Aorta (tissue), 5 donors: ENCODE results near the gene HCFC1. TPM values are rescaled to one million over a fixed set of nuclear protein-coding genes. Genes with fewer than 3 reads are reported as not detected.

Experiments used
- ATAC-seq: fragments of 200-7000 bp; cut with Tn5 transposase; one replicate; pipeline ENCODE4 v1.9.1; 2022; ENCODE audit warnings: moderate library complexity; ENCODE audit not compliant: low FRiP score
- DNase-seq, 2 donors: peaks; one replicate each; pipeline ENCODE4 v3.0.0-alpha.2; 2020
- H3K27ac ChIP-seq, 2 donors: one replicate each; pipeline ENCODE4 v1.5.1; 2013; ENCODE audit warnings: low read length in 2 of 2, mild to moderate bottlenecking in 2 of 2, moderate library complexity in 2 of 2, control low read depth in 1 of 2, inconsistent platforms in 1 of 2, low read depth in 1 of 2
- H3K27me3 ChIP-seq, 2 donors: one replicate each; pipeline ENCODE4 v1.6.1; 2013; ENCODE audit warnings: control low read depth in 1 of 2, low read length in 1 of 2, mild to moderate bottlenecking in 1 of 2, moderate library complexity in 1 of 2; ENCODE audit not compliant: insufficient read depth in 2 of 2, control insufficient read depth in 1 of 2
- H3K36me3 ChIP-seq, 2 donors: one replicate each; pipeline ENCODE4 v1.6.1; 2013; ENCODE audit warnings: control low read depth in 1 of 2, low read length in 1 of 2, mild to moderate bottlenecking in 1 of 2; ENCODE audit not compliant: insufficient read depth in 2 of 2, control insufficient read depth in 1 of 2
- H3K4me1 ChIP-seq, 2 donors: one replicate each; pipeline ENCODE4 v1.6.1; 2013; ENCODE audit warnings: low read length in 2 of 2, control low read depth in 1 of 2, mild to moderate bottlenecking in 1 of 2, moderate library complexity in 1 of 2; ENCODE audit not compliant: insufficient read depth in 2 of 2, control insufficient read depth in 1 of 2
- H3K4me3 ChIP-seq, 2 donors: one replicate each; pipeline ENCODE4 v1.5.1; 2013; ENCODE audit warnings: low read length in 2 of 2, control low read depth in 1 of 2, mild to moderate bottlenecking in 1 of 2
- H3K9me3 ChIP-seq: one replicate; pipeline ENCODE4 v1.6.1; 2013; ENCODE audit warnings: mild to moderate bottlenecking, low read length; ENCODE audit not compliant: control insufficient read depth
- WGBS, 2 donors: extraction: QIAGEN DNeasy Blood & Tissue Kit; methylation state at CpG; one replicate each; pipeline ENCODE4 v1.1.7; 2013; 5-methylcytosine and 5-hydroxymethylcytosine counted together
- intact Hi-C, 2 donors: fragments of 100-400 bp; cut with DNase I; formaldehyde crosslinking; loops; one replicate each; pipeline versions ENCODE4 v1.14.2 to v1.15.0; 2022
- polyA plus RNA-seq, 2 donors: library from polyadenylated mRNA; stranded (reverse); fragments of 200-250 nt; gene quantifications; one replicate each; pipeline ENCODE4 v1.2.3, GENCODE V29; 2013
- total RNA-seq, 2 donors: library from RNA; stranded (reverse); fragmentation: NEBNext Ultra II Directional; extraction: Animal tissue kit (Norgen Biotek cat#: 25700); gene quantifications; one replicate each; pipeline ENCODE4 v1.2.1, GENCODE V29; 2021
- donor health status: healthy with polysubstance abuse.
- donor health status: Bipolar disorder and iron deficiency.
- donor health status: DM: no; HTN: no; CAD: no.
- donor health status: DM: no; HTN: no; CAD: no.
- donor health status: DM: yes; HTN: yes; CAD: no.

The HCFC1 gene
- total and polyA plus RNA-seq, 4 donors, result 6.5 to 41.8 (median 30.9) TPM

DNA sequence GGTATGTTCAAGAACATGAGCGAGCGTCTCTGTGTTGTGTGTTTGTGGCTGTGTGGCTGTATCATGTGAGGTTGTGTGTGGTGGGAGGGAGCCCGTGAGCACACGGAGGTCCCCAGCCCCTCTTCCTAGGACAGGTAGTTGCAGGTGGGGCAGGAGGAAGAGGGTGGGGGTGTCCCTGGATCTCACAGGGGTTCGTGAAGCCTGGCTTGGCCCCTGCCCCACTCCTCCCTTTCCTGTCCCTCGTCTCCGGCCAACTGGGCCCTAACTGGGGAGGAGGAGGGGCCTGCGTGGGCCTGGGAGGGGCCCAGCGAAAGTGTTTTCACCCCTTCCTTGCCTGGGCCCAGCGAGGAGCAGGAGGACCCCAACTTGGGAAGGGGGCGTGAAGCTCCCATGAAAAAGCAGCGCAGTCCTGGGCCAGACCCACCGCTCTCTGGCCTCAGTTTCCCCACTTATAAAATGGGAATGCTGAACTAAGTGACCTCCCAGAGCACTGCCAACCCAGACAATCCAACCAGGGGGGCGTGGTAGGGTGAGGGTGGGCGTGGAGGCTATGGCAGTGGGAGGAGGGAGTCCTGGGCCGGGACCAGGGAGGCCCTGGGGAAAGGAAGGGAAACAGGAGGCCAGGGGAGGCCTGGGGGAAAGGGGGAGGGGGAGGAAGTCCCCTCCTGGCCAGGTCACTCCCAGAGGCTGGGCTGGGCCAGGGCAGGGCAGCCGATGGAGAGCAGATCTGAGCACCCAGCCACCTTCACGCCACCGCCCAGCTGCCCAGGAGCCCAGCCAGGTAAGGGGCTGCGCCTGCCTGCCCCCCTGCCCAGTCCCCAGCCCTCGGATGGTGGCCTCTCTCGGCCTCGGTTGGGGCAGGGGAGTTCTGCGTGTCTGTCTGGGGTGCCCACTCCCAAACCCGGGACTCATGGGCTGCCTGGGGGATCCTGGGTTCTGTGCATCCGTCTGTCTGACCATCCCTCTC, 67.3 kb downstream of the HCFC1 start, which contains the start of gene AVPR2:
TSS of gene AVPR2 (plus strand) at position 683 of the 967 bp plus-strand sequence. CDS start 473 bp downstream, outside the sequence.
- WGBS, 2 donors, result 53 to 68% methylated on average over 25 to 26 of the region's 26 CpGs

DNA sequence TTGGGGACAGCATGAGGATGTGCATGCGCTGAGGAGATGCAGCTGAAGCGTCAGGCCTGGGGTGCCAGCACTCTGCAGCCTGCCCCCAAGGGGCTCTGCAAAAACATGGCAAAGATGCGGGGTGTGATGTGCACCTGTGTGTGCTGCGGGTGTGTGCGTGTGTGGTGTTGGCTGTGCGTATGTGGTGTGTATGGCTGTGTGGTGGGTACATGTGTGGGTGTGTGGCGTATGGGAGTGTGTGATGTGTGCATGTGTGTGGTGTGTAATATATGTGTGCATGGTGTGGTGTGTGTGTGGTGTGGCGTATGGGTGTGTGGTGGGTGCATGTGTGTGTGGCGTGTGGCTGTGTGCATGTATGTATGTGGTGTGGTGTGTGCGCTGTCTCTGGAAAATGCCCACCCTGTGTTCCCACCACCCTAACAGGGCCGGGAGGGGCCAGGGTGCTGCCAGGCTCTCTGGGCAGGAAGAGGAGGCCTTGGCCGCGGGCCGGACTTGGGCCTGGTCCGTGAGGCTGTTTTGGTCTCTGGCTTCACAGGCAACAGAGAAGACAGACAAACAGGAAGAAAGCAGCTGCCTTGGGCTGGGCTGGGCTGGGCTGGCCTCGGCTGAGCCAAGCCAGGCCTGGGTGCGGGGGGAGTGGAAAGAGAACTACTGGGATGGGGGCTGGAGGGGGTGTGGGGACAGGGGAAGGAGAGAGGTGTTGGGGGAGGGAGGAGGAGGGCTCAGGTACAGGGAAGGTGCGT, 68.2 kb downstream of the HCFC1 start:
- intact Hi-C loops, result no loop called here
- WGBS, 2 donors, result 70 to 79% methylated on average over 16 to 18 of the region's 18 CpGs
- H3K27ac ChIP-seq, result no peak overlapping the region

More for the DNA sequence above, 67.3 kb downstream of the HCFC1 start, which contains the start of gene AVPR2:
- no peaks in the 10 kb centered on the region for H3K9me3 ChIP-seq
- H3K27me3 ChIP-seq, result no peaks in the 10 kb centered on the region
- intact Hi-C loops, result no loop called here
- no peak within 1 kb of the TSS for H3K4me3 ChIP-seq
- ATAC-seq (peak; percentile 17), DNase-seq (peak in 1 of 2 donors; percentile 56)
- H3K4me1 ChIP-seq, result no peaks in the 10 kb centered on the region
- H3K36me3 ChIP-seq, result no peaks in the 10 kb centered on the region
- no peak within 1 kb of the TSS for H3K27ac ChIP-seq

DNA sequence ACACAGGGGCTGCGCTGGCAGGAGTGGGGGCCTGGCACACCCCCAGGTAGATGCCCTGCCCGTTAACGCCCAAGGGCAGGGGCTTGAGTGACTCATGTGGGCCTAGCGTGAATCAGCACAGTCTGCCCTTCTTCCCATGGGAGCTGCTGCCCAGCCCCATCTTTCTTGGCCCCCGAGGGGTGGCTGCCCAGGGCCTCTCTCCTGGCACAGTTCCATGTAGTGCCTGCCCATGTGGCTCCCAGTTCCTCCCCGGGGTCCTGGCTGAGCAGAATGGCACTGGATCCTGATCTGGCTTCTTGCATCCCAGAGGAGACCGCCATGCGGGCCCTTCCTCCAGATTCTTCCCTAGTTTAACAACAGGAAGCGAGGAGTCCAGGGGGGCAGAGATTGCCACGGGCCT, 69.2 kb downstream of the HCFC1 start:
- WGBS, 2 donors, result 64 to 66% methylated on average over 10 of the region's 10 CpGs
- DNase-seq (no peak), ATAC-seq (no peak)
- Histone ChIP-seq H3K36me3 (no peaks in the 10 kb centered on the region), H3K27ac (no peak overlapping the region), H3K27me3 (no peaks in the 10 kb centered on the region), H3K4me1 (no peaks in the 10 kb centered on the region), H3K9me3 (no peaks in the 10 kb centered on the region), H3K4me3 (no peak overlapping the region)
- intact Hi-C loops, result no loop called here

More for the DNA sequence above, 68.2 kb downstream of the HCFC1 start:
- Histone ChIP-seq H3K4me3 (no peak overlapping the region), H3K36me3 (no peaks in the 10 kb centered on the region), H3K27me3 (no peaks in the 10 kb centered on the region), H3K4me1 (no peaks in the 10 kb centered on the region), H3K9me3 (no peaks in the 10 kb centered on the region)
- DNase-seq (peak in 1 of 2 donors; percentile 63), ATAC-seq (no peak)

DNA sequence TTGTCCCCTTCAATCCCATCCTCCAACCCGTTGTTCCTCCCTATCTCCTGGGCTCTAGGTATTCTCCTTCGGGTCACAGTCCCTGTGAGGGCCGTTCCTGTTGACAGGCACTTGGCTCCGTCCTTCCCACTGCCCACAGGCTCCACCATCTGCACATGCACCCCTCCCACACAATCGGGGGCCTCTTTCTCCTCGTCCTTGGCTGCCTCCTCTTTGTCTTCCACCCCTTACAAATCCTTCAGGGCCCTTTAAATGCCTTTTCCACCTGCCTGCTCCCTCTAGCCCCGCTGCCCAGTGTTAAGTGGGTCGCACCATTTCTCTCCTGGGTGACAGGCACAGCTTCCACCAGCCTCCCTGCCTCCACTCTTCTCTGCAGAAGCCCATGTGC, 69.9 kb downstream of the HCFC1 start:
- DNase-seq (no peak), ATAC-seq (no peak)
- intact Hi-C loops, result no loop called here
- Histone ChIP-seq H3K4me3 (no peak overlapping the region), H3K27ac (no peak overlapping the region), H3K4me1 (no peaks in the 10 kb centered on the region), H3K9me3 (no peaks in the 10 kb centered on the region), H3K27me3 (no peaks in the 10 kb centered on the region), H3K36me3 (no peaks in the 10 kb centered on the region)
- 58 to 65% methylated on average over 8 of the region's 8 CpGs for WGBS, 2 donors

DNA sequence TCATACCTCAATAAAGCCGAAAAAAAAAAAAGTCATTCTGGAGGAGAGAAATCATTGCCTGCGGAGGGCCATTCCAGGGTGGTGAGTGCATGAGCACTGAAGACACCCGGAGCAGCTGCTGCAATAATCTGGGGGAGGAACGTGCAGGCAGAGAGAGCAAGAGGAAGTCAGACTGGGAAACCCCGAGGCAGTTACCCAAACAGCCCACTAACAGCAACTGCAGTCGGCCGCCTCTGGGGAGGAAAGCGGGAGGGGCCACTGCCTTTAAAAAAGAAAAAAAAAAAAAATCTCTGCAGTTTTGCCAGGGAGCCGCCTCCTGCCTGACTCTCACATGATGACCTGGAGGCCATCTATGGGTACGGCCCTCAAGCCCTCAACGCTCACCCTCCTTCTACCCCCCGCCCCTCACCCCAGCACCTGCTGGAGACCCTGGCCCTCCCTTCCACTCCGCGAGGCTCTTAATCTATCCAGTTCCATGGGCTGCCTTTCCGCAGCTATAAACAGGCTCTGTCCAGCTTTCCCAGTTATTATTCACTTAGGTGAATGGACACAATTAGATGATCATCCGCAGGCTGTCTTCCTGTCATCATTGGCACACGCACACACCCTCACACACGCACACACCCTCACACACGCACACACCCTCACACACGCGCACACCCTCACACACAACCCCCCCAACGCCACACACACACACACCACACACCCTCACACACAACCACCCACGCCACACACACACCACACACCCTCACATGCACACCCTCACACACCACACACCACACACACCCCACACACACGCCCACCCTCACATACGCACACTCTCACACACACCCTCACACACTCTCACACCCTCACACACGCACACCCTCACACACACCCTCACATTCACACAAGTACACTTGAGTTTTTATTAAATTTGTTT, 70.5 kb downstream of the HCFC1 start:
- ATAC-seq (no peak), DNase-seq (peak; percentile 77 to 78)
- no peaks in the 10 kb centered on the region for H3K9me3 ChIP-seq
- WGBS, 2 donors, result 37 to 61% methylated on average over 25 to 26 of the region's 26 CpGs
- H3K27ac ChIP-seq, result no peak overlapping the region
- H3K4me1 ChIP-seq, result no peaks in the 10 kb centered on the region
- H3K27me3 ChIP-seq, result no peaks in the 10 kb centered on the region
- H3K4me3 ChIP-seq, result no peak overlapping the region
- intact Hi-C loops, result no loop called here
- no peaks in the 10 kb centered on the region for H3K36me3 ChIP-seq

DNA sequence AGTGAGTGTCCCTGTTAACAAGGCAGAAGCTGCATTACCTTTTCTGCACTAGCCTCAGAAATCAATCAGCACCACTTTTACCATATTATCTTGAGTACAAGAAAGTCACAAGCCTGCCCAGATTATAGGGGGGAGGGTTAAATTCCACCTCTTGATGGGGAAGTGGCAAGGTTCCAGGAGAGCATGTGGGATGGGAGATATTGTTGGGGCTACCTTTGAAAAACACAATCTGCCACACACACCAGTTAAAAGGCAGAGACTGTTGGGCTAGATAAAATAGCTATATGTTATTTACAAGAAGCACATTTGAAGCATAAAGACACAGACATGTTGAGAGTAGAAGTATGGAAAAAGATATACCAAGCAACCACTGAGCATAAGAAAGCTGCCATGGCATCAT, 73.7 kb downstream of the HCFC1 start:
- Histone ChIP-seq H3K27me3 (no peaks in the 10 kb centered on the region), H3K4me3 (no peak overlapping the region), H3K4me1 (no peaks in the 10 kb centered on the region), H3K27ac (no peak overlapping the region), H3K9me3 (no peaks in the 10 kb centered on the region), H3K36me3 (no peaks in the 10 kb centered on the region)
- intact Hi-C loops, result no loop called here
- ATAC-seq, result no peak
- no peak for DNase-seq
